Measurements from ENCODE around the gene ZNF783.
"Not testable (repeated sequence)": the region's sequence is repeated elsewhere in the genome, so short reads cannot be mapped to it uniquely, and the experiment has no call there.

The ZNF783 gene

DNA sequence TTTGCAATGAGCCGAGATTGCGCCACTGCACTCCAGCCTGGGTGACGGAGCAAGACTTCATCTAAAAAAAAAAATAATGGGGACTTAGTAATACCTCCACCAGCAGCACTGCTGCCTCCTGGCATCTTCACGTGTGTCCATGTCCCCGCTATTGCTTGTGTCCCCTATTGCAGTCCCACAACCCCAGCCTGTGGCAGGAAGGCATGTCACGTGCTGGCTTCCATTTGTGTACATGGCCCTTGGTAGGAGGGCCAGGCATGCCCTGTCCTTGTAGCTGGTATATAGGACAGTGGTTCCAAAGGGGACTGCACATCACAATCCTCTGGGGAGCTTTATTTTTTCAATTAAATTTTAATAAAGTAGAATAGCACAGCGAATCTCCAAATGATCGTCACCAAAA, 5.7 kb downstream of the ZNF783 start:
- no peaks in the 10 kb centered on the region for H3K36me3 ChIP-seq (replicated peaks; ENCODE audit: insufficient read depth, low read length)
- no peaks in the 10 kb centered on the region for H3K27me3 ChIP-seq (replicated peaks; ENCODE audit: insufficient read depth, low read length)
- H2AFZ ChIP-seq (ENCODE audit: low read length) = no peak overlapping the region
- peaks cover 6% of the 10 kb centered on the region; the same call in 1 of the 2 replicates for H3F3A ChIP-seq (ENCODE audit: insufficient read depth, low read length)
- TF ChIP-seq EZH2phosphoT487 (IDR thresholded peaks at IDR 0.05; ENCODE audit: low read length) = no peak
- TF ChIP-seq, protein P1, sequence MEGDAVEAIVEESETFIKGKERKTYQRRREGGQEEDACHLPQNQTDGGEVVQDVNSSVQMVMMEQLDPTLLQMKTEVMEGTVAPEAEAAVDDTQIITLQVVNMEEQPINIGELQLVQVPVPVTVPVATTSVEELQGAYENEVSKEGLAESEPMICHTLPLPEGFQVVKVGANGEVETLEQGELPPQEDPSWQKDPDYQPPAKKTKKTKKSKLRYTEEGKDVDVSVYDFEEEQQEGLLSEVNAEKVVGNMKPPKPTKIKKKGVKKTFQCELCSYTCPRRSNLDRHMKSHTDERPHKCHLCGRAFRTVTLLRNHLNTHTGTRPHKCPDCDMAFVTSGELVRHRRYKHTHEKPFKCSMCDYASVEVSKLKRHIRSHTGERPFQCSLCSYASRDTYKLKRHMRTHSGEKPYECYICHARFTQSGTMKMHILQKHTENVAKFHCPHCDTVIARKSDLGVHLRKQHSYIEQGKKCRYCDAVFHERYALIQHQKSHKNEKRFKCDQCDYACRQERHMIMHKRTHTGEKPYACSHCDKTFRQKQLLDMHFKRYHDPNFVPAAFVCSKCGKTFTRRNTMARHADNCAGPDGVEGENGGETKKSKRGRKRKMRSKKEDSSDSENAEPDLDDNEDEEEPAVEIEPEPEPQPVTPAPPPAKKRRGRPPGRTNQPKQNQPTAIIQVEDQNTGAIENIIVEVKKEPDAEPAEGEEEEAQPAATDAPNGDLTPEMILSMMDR (IDR thresholded peaks at IDR 0.05; ENCODE audit: low read length) = no peak
- no peak for TF ChIP-seq EZH2 (optimal IDR thresholded peaks at IDR 0.05; ENCODE audit: low read depth, low read length)
- H3K4me2 ChIP-seq (ENCODE audit: low read depth, low read length) = no peak overlapping the region
- no peak overlapping the region for H3K27ac ChIP-seq (ENCODE audit: low read length)
- no peak for DNase-seq
- no peak overlapping the region for H3K4me3 ChIP-seq (ENCODE audit: low read length)
- H3K4me1 ChIP-seq (ENCODE audit: low read length) = peaks cover 8% of the 10 kb centered on the region; the same call in 1 of the 2 replicates
- no peaks in the 10 kb centered on the region for H3K9me2 ChIP-seq (replicated peaks; ENCODE audit: insufficient read depth, low read length)
- no peaks in the 10 kb centered on the region for H4K20me1 ChIP-seq (ENCODE audit: insufficient read depth, low read length)
- no peaks in the 10 kb centered on the region for H3K9me3 ChIP-seq (replicated peaks; ENCODE audit: insufficient read depth, low read length)
- peaks cover under 1% of the 10 kb centered on the region; the same call in 1 of the 2 replicates for H3K79me2 ChIP-seq (ENCODE audit: low read length)
- no peak overlapping the region for H3K9ac ChIP-seq (ENCODE audit: low read length)

GRCh38 chr7:149274424-149274823, 12.4 kb downstream of the ZNF783 start:
- H3K9me3 ChIP-seq (replicated peaks; ENCODE audit: insufficient read depth, low read length); H3K36me3 ChIP-seq (replicated peaks; ENCODE audit: insufficient read depth, low read length); H4K20me1 ChIP-seq (ENCODE audit: insufficient read depth, low read length); H3K27ac ChIP-seq (ENCODE audit: low read length); H3K27me3 ChIP-seq (replicated peaks; ENCODE audit: insufficient read depth, low read length); H3K9ac ChIP-seq (ENCODE audit: low read length); H3K4me1 ChIP-seq (ENCODE audit: low read length); H3K4me2 ChIP-seq (ENCODE audit: low read depth, low read length); H3K79me2 ChIP-seq (ENCODE audit: low read length); DNase-seq; H3K9me2 ChIP-seq (replicated peaks; ENCODE audit: insufficient read depth, low read length); H3K4me3 ChIP-seq (ENCODE audit: low read length); H2AFZ ChIP-seq (ENCODE audit: low read length); H3F3A ChIP-seq (ENCODE audit: insufficient read depth, low read length): not testable (repeated sequence)

DNA sequence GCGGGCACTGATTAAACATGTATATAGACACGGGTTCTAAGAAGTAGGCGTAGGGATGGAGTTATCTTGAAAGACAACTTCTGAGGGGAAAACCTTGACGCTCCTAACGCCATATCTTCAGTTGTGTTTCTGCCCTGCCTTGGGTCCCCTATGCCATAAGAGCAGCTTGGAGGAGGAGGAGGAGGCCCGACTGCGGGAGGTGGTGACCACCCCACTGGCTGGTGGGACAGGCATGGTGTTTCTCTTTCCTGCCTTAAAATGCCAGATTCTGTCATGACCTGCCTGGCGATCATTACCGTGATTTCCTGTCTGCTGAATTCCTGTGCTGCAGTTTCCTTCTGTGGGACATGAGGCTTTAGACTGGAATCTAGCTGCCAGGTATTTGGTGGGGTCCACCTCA, 15.9 kb downstream of the ZNF783 start:
- no peak overlapping the region for H3K9ac ChIP-seq (ENCODE audit: low read length)
- H3K4me2 ChIP-seq (ENCODE audit: low read depth, low read length) = no peak overlapping the region
- H3K9me2 ChIP-seq (replicated peaks; ENCODE audit: insufficient read depth, low read length) = no peaks in the 10 kb centered on the region
- H3K9me3 ChIP-seq (replicated peaks; ENCODE audit: insufficient read depth, low read length) = no peaks in the 10 kb centered on the region
- TF ChIP-seq, protein P1 (IDR thresholded peaks at IDR 0.05; ENCODE audit: low read length) = no peak
- TF ChIP-seq EZH2 (optimal IDR thresholded peaks at IDR 0.05; ENCODE audit: low read depth, low read length) = no peak
- TF ChIP-seq EZH2phosphoT487 (IDR thresholded peaks at IDR 0.05; ENCODE audit: low read length) = no peak
- H2AFZ ChIP-seq (ENCODE audit: low read length) = no peak overlapping the region
- no peaks in the 10 kb centered on the region for H4K20me1 ChIP-seq (ENCODE audit: insufficient read depth, low read length)
- H3K36me3 ChIP-seq (replicated peaks; ENCODE audit: insufficient read depth, low read length) = no peaks in the 10 kb centered on the region
- H3K4me1 ChIP-seq (ENCODE audit: low read length) = no peaks in the 10 kb centered on the region
- no peaks in the 10 kb centered on the region for H3F3A ChIP-seq (ENCODE audit: insufficient read depth, low read length)
- H3K79me2 ChIP-seq (ENCODE audit: low read length) = no peaks in the 10 kb centered on the region
- no peak overlapping the region for H3K4me3 ChIP-seq (ENCODE audit: low read length)
- DNase-seq = no peak
- H3K27me3 ChIP-seq (replicated peaks; ENCODE audit: insufficient read depth, low read length) = no peaks in the 10 kb centered on the region
- H3K27ac ChIP-seq (ENCODE audit: low read length) = no peak overlapping the region

DNA sequence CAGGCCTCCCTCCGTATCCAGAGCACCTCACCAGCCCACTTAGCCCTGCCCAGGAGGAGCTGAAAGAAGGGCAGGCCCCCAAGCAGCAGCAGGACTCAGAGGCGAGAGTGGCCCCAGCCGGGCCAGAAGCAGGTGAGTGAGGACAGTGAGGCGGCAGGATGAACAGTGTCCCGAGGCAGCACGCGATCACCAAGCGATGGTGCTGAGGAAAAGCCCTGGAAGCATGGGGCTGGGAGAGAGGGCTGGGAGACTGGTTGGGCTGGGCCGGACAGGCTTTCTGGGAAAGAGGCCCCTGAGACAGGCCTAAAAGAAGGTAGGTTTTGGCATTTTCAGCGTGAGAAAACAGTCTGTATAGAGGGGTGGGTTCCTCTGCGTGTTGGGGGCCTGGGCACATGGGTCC, 16.4 kb downstream of the ZNF783 start:
- Histone ChIP-seq H3K9me3 (replicated peaks; ENCODE audit: insufficient read depth, low read length) (no peaks in the 10 kb centered on the region), H3K36me3 (replicated peaks; ENCODE audit: insufficient read depth, low read length) (no peaks in the 10 kb centered on the region), H3K27ac (ENCODE audit: low read length) (no peak overlapping the region), H2AFZ (ENCODE audit: low read length) (no peak overlapping the region), H4K20me1 (ENCODE audit: insufficient read depth, low read length) (no peaks in the 10 kb centered on the region), H3K4me3 (ENCODE audit: low read length) (no peak overlapping the region), H3K79me2 (ENCODE audit: low read length) (no peaks in the 10 kb centered on the region), H3F3A (ENCODE audit: insufficient read depth, low read length) (0 out of 2 replicates have a peak, but pooled peaks cover 2% of the 10 kb centered on the region), H3K9ac (ENCODE audit: low read length) (no peak overlapping the region), H3K4me2 (ENCODE audit: low read depth, low read length) (no peak overlapping the region), H3K4me1 (ENCODE audit: low read length) (peaks cover 3% of the 10 kb centered on the region), H3K27me3 (replicated peaks; ENCODE audit: insufficient read depth, low read length) (no peaks in the 10 kb centered on the region), H3K9me2 (replicated peaks; ENCODE audit: insufficient read depth, low read length) (no peaks in the 10 kb centered on the region)
- TF ChIP-seq EZH2phosphoT487 (IDR thresholded peaks at IDR 0.05; ENCODE audit: low read length) (no peak), EZH2 (optimal IDR thresholded peaks at IDR 0.05; ENCODE audit: low read depth, low read length) (no peak)
- TF ChIP-seq, protein P1 (IDR thresholded peaks at IDR 0.05; ENCODE audit: low read length) = no peak
- no peak for DNase-seq
